HG03095 (cell line): ENCODE data around the gene PAPLN.
"Not testable (repeated sequence)": the region's sequence is repeated elsewhere in the genome, so short reads cannot be mapped to it uniquely, and the experiment has no call there.

Experiments
- ATAC-seq: cut with Tn5 transposase; IDR thresholded peaks from one replicate; pipeline ENCODE4 v1.9.1; 2021; ENCODE audit warnings: moderate library complexity; ENCODE audit not compliant: unreplicated experiment

Gene PAPLN

GRCh38 chr14:73237219-73237785 is at the start of gene PAPLN:
PAPLN (plus strand) TSS chr14:73237506; CDS start chr14:73239779, 2,273 bp downstream.
- no peak for ATAC-seq

- no peak for ATAC-seq
Observed at GRCh38 chr14:73188501-73188911, 48.8 kb upstream of the PAPLN start.

- no peak for ATAC-seq
Observed at GRCh38 chr14:73189651-73190050, 47.7 kb upstream of the PAPLN start.

GRCh38 chr14:73191441-73191840 is 45.9 kb upstream of the PAPLN start:
- no peak for ATAC-seq

GRCh38 chr14:73194306-73194705 is 43.0 kb upstream of the PAPLN start:
- ATAC-seq, result not testable (repeated sequence)

- no peak for ATAC-seq
Observed at GRCh38 chr14:73198253-73198652, 39.1 kb upstream of the PAPLN start.

GRCh38 chr14:73203527-73203926 is 33.8 kb upstream of the PAPLN start:
- ATAC-seq, result no peak

GRCh38 chr14:73207615-73208014 is 29.7 kb upstream of the PAPLN start:
- no peak for ATAC-seq

GRCh38 chr14:73208390-73208789 is 28.9 kb upstream of the PAPLN start:
- no peak for ATAC-seq

- ATAC-seq, result no peak
Observed at GRCh38 chr14:73208846-73209245, 28.5 kb upstream of the PAPLN start.

GRCh38 chr14:73209953-73210352 is 27.4 kb upstream of the PAPLN start:
- ATAC-seq, result no peak

GRCh38 chr14:73211251-73212040 is 25.9 kb upstream of the PAPLN start:
- no peak for ATAC-seq

- ATAC-seq, result no peak
Observed at GRCh38 chr14:73216030-73216429, 21.3 kb upstream of the PAPLN start.

- ATAC-seq, result no peak
Observed at GRCh38 chr14:73217411-73217810, 19.9 kb upstream of the PAPLN start.

- no peak for ATAC-seq
Observed at GRCh38 chr14:73220061-73220460, 17.2 kb upstream of the PAPLN start.

- ATAC-seq, result no peak
Observed at GRCh38 chr14:73220634-73221033, 16.7 kb upstream of the PAPLN start.

- ATAC-seq, result no peak
Observed at GRCh38 chr14:73221945-73222344, 15.4 kb upstream of the PAPLN start.

GRCh38 chr14:73223049-73223448 is 14.3 kb upstream of the PAPLN start:
- peak; percentile 55 for ATAC-seq

- ATAC-seq, result no peak
Observed at GRCh38 chr14:73225496-73225895, 11.8 kb upstream of the PAPLN start.

GRCh38 chr14:73227812-73228781 is 9.2 kb upstream of the PAPLN start:
- no peak for ATAC-seq

GRCh38 chr14:73230051-73230450 is 7.3 kb upstream of the PAPLN start:
- no peak for ATAC-seq
